ENCODE data around the gene LTO1. TPM values are rescaled to one million over a fixed set of nuclear protein-coding genes. Genes with fewer than 3 reads are reported as not detected.

LTO1 gene
- total RNA-seq, 1 experiment from 2014 or later = 12.9 TPM

DNA sequence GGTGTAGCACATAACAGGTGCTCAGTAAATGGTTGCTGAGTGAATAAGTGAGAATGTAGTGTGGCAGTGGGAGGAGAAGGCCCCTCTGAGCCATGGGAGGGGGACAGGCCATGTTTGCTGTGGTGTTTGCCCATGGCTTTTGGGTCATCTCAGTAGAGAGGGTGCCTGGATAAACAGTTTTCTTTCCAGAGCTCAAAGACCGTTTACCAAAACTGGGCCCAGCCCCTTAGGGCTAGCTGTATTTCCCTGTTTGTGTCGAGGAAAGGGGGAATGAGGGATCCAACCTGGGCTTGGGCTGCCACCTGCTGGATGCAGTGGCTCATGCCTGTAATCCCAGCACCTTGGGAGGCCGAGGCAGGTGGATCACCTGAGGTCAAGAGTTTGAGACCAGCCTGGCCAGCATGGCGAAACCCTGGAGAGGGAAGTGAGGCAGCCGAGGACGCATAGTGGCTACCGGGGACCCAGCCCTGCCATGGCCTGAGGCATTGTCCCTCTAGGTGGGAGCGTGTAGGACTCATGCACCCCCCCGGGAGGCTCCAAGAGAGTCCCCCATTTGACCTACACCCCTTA, 8.7 kb upstream of the LTO1 start:
- no peak for DNase-seq (ENCODE audit: extremely low read depth, low read depth)

DNA sequence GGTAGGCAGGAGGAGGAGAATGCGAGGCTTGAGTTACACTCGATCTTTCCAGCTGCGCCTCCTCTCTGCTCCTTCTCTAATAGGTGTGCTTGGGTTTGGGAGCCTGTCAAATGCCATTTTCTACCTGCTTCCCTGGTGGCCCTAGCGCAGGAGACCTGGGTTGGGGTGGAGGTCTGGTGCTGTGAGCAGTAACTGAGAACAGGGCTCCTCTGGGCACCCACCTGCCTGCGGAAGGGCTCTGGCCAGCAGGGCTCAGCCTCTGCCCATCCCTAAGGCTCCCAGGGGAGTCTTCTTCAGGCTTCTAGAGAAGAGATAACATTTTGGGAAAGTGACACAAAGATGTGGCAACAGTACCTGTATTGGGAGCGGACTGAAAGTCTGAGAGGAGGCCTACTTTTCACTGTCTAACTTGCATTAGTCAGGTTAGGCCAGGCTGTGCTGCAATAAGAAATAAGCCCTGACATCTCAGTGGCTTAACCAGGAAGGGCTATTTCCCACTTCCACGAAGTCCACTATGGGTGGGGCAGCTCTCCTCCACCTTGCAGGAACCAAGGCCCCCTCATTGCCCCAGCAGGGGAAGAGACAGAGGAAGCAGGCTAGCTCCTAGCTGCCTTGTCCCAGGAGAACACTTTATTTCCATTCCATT, 7.7 kb upstream of the LTO1 start:
- DNase-seq (ENCODE audit: extremely low read depth, low read depth) = no peak

- DNase-seq (ENCODE audit: extremely low read depth, low read depth) = no peak
These were observed 7.1 kb upstream of the LTO1 start for GRCh38 chr11:69682221-69682620.

DNA sequence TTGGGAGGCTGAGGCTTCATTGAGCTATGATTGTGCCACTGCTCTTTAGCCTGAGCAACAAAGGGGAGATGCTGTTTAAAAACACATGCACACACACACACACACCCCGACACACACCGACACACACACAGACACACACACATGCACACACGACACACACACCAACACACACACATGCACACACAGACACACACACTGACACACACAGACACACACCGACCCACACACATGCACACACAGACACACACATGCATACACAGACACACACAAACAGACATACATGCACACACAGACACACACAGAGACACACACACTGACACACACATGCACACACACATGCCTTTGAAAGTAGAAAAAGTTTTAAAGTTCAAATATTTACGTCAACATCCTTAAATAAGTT, 5.5 kb upstream of the LTO1 start:
- DNase-seq (ENCODE audit: extremely low read depth, low read depth) = no peak

GRCh38 chr11:69677749-69678148, 2.6 kb upstream of the LTO1 start:
- no peak for DNase-seq (ENCODE audit: extremely low read depth, low read depth)

DNA sequence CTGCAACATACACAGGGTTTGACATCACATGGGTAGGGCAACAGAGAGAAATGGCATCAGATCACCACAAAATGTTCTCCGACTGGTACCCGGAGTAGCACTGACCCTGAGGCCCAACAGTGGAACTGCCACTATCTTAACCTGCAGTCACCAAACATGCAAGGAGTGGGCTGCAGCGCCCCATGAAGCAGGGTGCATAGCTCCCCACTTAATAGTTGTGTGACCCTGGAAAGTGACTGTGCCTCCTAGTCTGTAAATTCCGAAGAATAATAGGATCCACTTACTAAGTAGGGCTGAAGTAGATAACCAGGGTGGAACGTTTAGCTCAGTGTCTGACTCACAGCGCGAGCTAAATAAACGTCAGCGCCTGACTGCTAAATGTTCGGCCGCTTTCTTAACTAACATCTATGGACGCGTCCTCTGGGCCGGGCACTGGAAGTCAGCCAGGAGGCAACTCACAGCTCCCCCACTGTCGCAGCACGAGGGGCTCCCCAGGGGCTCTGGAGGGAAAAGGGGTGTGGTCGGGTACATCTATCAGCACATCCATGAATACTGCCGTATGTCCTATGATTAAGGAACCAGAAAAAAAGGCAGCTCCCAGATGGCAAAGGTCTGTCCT, 777 bp downstream of the LTO1 start:
- DNase-seq (ENCODE audit: extremely low read depth, low read depth) = no peak

- DNase-seq (ENCODE audit: extremely low read depth, low read depth) = no peak
These were observed 3.3 kb downstream of the LTO1 start for GRCh38 chr11:69671734-69672465.

- DNase-seq (ENCODE audit: extremely low read depth, low read depth) = peak; percentile 70
These were observed 4.9 kb downstream of the LTO1 start for GRCh38 chr11:69670158-69670845.

GRCh38 chr11:69669486-69669885, 5.7 kb downstream of the LTO1 start:
- no peak for DNase-seq (ENCODE audit: extremely low read depth, low read depth)

DNA sequence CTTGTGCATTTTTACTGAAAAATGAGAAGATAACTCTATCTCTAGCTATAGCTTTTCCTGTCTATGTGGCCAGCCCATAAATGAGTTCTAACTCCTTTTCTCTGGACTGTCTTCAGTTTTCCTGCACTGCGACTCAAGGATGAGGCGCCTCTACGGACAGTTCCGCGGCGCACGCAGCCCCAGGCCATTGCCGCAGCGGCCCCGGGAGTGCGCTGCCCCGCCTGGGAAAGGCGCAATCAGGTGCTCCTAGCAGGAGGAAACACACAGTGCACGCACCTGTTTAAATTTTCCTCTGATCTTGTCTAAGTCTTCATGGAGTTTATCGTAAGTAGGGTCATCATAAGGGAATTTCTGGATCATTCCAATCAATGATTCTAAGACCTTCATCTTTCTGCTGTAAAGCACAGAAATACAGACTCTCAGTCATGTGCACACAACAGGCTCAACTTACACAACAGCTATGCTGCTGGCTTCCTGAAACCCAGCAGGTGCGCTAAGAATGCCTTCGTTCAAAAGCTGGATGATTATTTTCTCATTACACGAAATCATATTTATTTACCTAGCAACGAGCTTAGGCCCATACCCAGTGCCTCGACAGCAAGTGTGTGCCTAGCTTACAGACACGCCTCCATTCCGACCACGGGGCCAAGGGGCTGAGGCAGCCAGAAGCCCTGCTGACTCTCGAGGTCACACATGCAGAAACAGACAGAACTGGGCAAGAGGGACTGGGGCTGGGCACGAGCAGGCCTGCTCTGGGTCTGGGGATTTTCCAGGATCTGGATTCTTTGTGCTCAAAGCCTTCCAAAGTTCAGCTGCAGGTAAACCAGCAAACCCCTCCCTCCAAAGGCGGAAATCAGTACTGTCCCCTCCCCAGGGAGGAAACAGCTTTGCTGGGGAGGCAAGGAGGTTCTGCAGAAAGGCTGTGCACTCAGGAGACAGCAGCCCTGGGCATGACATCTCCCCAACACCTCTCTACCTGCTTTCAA, 7.2 kb downstream of the LTO1 start:
- DNase-seq (ENCODE audit: extremely low read depth, low read depth) = no peak

- no peak for DNase-seq (ENCODE audit: extremely low read depth, low read depth)
These were observed 8.2 kb downstream of the LTO1 start for GRCh38 chr11:69666752-69667536.

GRCh38 chr11:69666261-69666660, 8.9 kb downstream of the LTO1 start:
- no peak for DNase-seq (ENCODE audit: extremely low read depth, low read depth)

GRCh38 chr11:69665669-69666068, 9.5 kb downstream of the LTO1 start:
- no peak for DNase-seq (ENCODE audit: extremely low read depth, low read depth)

DNA sequence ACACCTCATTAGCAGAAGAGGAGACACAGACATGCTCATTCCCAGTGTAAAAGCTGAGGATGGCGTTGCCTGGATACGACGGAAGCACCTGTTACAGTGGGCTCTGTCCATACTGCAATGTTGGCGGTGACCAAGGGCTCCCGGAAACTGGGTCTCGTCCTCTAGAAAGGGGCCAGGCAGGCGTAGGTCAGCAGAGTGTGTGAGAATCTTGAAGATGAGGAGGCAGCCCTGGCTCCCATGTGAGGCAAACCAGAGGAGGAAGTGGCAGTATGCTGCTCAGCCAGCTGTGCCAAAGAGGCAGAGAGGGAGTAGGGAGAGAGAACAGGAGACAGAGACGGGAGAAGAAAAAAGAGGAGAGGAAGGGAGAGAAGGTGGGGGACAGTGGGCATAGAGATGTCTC, 10.3 kb downstream of the LTO1 start:
- no peak for DNase-seq (ENCODE audit: extremely low read depth, low read depth)

GRCh38 chr11:69664103-69664775, 10.9 kb downstream of the LTO1 start:
- no peak for DNase-seq (ENCODE audit: extremely low read depth, low read depth)

DNA sequence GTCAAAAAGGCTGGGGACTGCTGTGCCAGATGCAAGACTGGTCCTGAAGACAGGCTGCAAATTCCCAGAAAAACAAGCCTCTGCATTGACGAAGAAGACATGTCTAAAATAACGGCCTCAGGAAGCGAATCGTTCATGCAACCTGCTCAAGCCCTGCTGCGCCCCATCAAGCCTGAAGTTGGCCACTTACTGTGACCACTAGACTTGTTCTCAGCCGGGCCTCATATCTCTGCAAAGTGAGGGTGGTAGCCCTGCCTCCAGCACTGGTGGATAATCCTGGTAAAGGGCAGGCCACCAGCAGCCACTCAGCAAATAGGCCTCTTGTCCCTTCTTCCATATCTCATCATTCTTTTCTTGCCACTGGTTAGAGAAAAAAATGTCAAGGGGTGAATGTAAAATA, 11.8 kb downstream of the LTO1 start:
- no peak for DNase-seq (ENCODE audit: extremely low read depth, low read depth)

- DNase-seq (ENCODE audit: extremely low read depth, low read depth) = no peak
These were observed 12.3 kb downstream of the LTO1 start for GRCh38 chr11:69662806-69663205.

GRCh38 chr11:69662021-69662698, 13.0 kb downstream of the LTO1 start:
- DNase-seq (ENCODE audit: extremely low read depth, low read depth) = no peak
